ENCODE data around the gene DNAI2. TPM values are rescaled to one million over a fixed set of nuclear protein-coding genes. Genes with fewer than 3 reads are reported as not detected.

DNAI2 gene
- total and polyA plus RNA-seq, 9 of the 15 experiments (the other 6 are each of a cell fraction or from before 2014, with no cell fraction given), result not detected

DNA sequence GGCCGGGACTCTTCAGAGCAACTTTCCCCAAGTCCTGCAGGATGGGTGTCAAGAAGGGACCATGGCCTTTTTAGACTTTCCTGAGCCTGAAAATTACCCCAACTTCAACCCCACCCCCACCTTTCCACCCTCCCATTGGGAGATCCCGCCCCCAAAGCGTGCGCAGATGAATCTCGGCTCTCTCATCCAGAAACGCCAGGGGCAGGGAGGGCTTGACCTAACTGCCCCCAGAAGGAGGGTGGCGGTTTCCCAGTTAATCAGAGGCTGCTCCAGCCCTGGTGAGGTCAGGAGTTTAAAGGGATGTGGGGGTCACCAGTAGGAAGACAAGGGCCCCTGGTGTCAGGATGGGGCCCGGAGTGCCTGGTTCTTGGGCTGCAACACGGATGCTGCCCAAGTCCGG is 52.5 kb downstream of the DNAI2 start:
- POLR2A ChIA-PET, result no interaction called here
- BruUV-seq (replicated peaks), result no TSS peak
- TF ChIP-seq, protein P1, sequence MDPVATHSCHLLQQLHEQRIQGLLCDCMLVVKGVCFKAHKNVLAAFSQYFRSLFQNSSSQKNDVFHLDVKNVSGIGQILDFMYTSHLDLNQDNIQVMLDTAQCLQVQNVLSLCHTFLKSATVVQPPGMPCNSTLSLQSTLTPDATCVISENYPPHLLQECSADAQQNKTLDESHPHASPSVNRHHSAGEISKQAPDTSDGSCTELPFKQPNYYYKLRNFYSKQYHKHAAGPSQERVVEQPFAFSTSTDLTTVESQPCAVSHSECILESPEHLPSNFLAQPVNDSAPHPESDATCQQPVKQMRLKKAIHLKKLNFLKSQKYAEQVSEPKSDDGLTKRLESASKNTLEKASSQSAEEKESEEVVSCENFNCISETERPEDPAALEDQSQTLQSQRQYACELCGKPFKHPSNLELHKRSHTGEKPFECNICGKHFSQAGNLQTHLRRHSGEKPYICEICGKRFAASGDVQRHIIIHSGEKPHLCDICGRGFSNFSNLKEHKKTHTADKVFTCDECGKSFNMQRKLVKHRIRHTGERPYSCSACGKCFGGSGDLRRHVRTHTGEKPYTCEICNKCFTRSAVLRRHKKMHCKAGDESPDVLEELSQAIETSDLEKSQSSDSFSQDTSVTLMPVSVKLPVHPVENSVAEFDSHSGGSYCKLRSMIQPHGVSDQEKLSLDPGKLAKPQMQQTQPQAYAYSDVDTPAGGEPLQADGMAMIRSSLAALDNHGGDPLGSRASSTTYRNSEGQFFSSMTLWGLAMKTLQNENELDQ (CRISPR knock-in tag; IDR thresholded peaks at IDR 0.05; ENCODE audit: borderline replicate concordance), result no peak
- TF ChIP-seq ZNF197 (CRISPR knock-in tag; IDR thresholded peaks at IDR 0.05; ENCODE audit: low read depth) (no peak), COPS2 (conservative IDR thresholded peaks at IDR 0.05) (no peak), SMAD1 (IDR thresholded peaks at IDR 0.05; ENCODE audit: low read depth, low read length, partially characterized antibody) (no peak), CEBPG (CRISPR knock-in tag; IDR thresholded peaks at IDR 0.05) (no peak), CEBPG (tag; conservative IDR thresholded peaks at IDR 0.05 in 1 of 2, IDR thresholded peaks at IDR 0.05 in 1 of 2) (no peak), ZC3H8 (IDR thresholded peaks at IDR 0.05) (no peak), MEF2A (IDR thresholded peaks at IDR 0.05; ENCODE audit: control insufficient read depth, low read depth, low read length) (no peak), SETDB1 (IDR thresholded peaks at IDR 0.05; ENCODE audit: low read length) (no peak), RFX5 (IDR thresholded peaks at IDR 0.05; ENCODE audit: low read depth, low read length) (no peak), MCM3 (IDR thresholded peaks at IDR 0.05) (no peak), MCM2 (IDR thresholded peaks at IDR 0.05; ENCODE audit: low read depth) (no peak), PTBP1 (IDR thresholded peaks at IDR 0.05; ENCODE audit: low read depth, low read length) (no peak)
- TF ChIP-seq, protein P2, sequence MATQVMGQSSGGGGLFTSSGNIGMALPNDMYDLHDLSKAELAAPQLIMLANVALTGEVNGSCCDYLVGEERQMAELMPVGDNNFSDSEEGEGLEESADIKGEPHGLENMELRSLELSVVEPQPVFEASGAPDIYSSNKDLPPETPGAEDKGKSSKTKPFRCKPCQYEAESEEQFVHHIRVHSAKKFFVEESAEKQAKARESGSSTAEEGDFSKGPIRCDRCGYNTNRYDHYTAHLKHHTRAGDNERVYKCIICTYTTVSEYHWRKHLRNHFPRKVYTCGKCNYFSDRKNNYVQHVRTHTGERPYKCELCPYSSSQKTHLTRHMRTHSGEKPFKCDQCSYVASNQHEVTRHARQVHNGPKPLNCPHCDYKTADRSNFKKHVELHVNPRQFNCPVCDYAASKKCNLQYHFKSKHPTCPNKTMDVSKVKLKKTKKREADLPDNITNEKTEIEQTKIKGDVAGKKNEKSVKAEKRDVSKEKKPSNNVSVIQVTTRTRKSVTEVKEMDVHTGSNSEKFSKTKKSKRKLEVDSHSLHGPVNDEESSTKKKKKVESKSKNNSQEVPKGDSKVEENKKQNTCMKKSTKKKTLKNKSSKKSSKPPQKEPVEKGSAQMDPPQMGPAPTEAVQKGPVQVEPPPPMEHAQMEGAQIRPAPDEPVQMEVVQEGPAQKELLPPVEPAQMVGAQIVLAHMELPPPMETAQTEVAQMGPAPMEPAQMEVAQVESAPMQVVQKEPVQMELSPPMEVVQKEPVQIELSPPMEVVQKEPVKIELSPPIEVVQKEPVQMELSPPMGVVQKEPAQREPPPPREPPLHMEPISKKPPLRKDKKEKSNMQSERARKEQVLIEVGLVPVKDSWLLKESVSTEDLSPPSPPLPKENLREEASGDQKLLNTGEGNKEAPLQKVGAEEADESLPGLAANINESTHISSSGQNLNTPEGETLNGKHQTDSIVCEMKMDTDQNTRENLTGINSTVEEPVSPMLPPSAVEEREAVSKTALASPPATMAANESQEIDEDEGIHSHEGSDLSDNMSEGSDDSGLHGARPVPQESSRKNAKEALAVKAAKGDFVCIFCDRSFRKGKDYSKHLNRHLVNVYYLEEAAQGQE (IDR thresholded peaks at IDR 0.05; ENCODE audit: borderline replicate concordance), result no peak
- TF ChIP-seq, protein P2 (CRISPR knock-in tag; IDR thresholded peaks at IDR 0.05; ENCODE audit: low read depth), result no peak

More for the DNA sequence above, 52.5 kb downstream of the DNAI2 start:
- Histone ChIP-seq H3K9ac (ENCODE audit: insufficient read depth in 1 of 2, low read depth in 2 of 2, low read length in 2 of 2) (peak overlapping the region in 1 of 2 experiments; percentile 79; a peak in 1 of 4 replicates), H3K79me2 (ENCODE audit: control insufficient read depth, insufficient read depth, low read length) (no peaks in the 10 kb centered on the region), H2AFZ (ENCODE audit: low read depth, low read length) (peak overlapping the region; percentile 56), H3K27ac (ENCODE audit: extremely low read depth, low read depth, low read length) (no peak overlapping the region), H3K9me3 (replicated peaks; ENCODE audit: control insufficient read depth, insufficient read depth, low read depth, low read length) (0 out of 2 replicates have a peak, but pooled peaks cover 2% of the 10 kb centered on the region), H3K4me3 (no peak overlapping the region), H3K36me3 (ENCODE audit: control insufficient read depth, insufficient read depth, low read length) (no peaks in the 10 kb centered on the region), H3K4me2 (ENCODE audit: insufficient read depth, low read length) (peak overlapping the region; percentile 46; the same call in 1 of the 2 replicates), H3K9me1 (ENCODE audit: control insufficient read depth, insufficient read depth, low read length) (no peaks in the 10 kb centered on the region), H3K4me1 (replicated peaks in 1 of 2; ENCODE audit: control insufficient read depth in 2 of 2, insufficient read depth in 2 of 2, low read length in 2 of 2) (peaks cover 0 to 23% of the 10 kb centered on the region in 2 experiments; a peak in 3 of 5 replicates), H4K20me1 (replicated peaks; ENCODE audit: control insufficient read depth, insufficient read depth, low read length) (no peaks in the 10 kb centered on the region; the same call in 1 of the 2 replicates), H3K27me3 (ENCODE audit: control insufficient read depth in 2 of 2, insufficient read depth in 2 of 2, low read length in 2 of 2) (peaks cover 20 to 33% of the 10 kb centered on the region in 2 experiments)
- CTCF ChIA-PET (ENCODE audit: low intra/inter-chr PET ratio), result no interaction called here
- DNase-seq (ENCODE audit: extremely low read depth in 1 of 4, low spot score in 3 of 4) (peak in 2 of 4 experiments; percentile 46 to 48), ATAC-seq (no peak; the same call in 2 of the 3 replicates), FAIRE-seq (no peak)
- intact Hi-C loops (cut with micrococcal nuclease), result no loop called here
- WGBS (ENCODE audit: insufficient coverage, low coverage, missing lambda C conversion rate), result 28% methylated on average over 8 of the region's 10 CpGs
- in situ Hi-C loops (cut with MboI), result no loop called here

Data from K562 (cell line).